BLaER1 treated with 17β-estradiol and CSF1 and Interleukin-3, amounts not matched to agents 10 nM and 100 nM (cell line): ENCODE data around the gene PHF20.

Experiments used
- H3K27ac ChIP-seq, 11 experiments: shearing (Covaris generic); formaldehyde crosslinking; 2 replicates each; pipeline ENCODE4 v1.8.1; 2022
- H3K27me3 ChIP-seq, 11 experiments: shearing (Covaris generic); formaldehyde crosslinking; 2 replicates each; pipeline ENCODE4 v1.8.1; 2022
- H3K36me3 ChIP-seq, 11 experiments: shearing (Covaris generic); formaldehyde crosslinking; 2 replicates each; pipeline ENCODE4 v1.8.1; 2022
- H3K4me1 ChIP-seq, 10 experiments: shearing (Covaris generic); formaldehyde crosslinking; 2 replicates each; pipeline ENCODE4 v1.8.1; 2022
- H3K4me2 ChIP-seq, 11 experiments: shearing (Covaris generic); formaldehyde crosslinking; 2 replicates each; pipeline ENCODE4 v1.8.1; 2022
- H3K4me3 ChIP-seq, 10 experiments: shearing (Covaris generic); formaldehyde crosslinking; 2 replicates each; pipeline ENCODE4 v1.8.1; 2022
- H3K9ac ChIP-seq, 11 experiments: shearing (Covaris generic); formaldehyde crosslinking; 2 replicates each; pipeline ENCODE4 v1.8.1; 2022
- H3K9me3 ChIP-seq, 11 experiments: shearing (Covaris generic); formaldehyde crosslinking; replicated peaks in 1 of 11; 2 replicates each; pipeline ENCODE4 v1.8.1; 2022
- H4K20me1 ChIP-seq, 11 experiments: shearing (Covaris generic); formaldehyde crosslinking; 2 replicates each; pipeline ENCODE4 v1.8.1; 2022
- Cebpa-rat ChIP-seq, 11 experiments: shearing (Covaris generic); IDR thresholded peaks; 2 replicates each; pipeline ENCODE4 v1.8.1; 2022

Gene PHF20

GRCh38 chr20:35730583-35731468 lies 41.0 kb upstream of the PHF20 start:
- H3K27me3 ChIP-seq = no peaks in the 10 kb centered on the region
- H4K20me1 ChIP-seq = peaks cover 100% of the 10 kb centered on the region in 11 experiments
- no peak overlapping the region for H3K9ac ChIP-seq
- no peak overlapping the region for H3K4me2 ChIP-seq
- H3K9me3 ChIP-seq = no peaks in the 10 kb centered on the region
- no peak overlapping the region for H3K27ac ChIP-seq
- H3K36me3 ChIP-seq = peaks cover 100% of the 10 kb centered on the region in 11 experiments
- no peak for TF ChIP-seq Cebpa-rat (IDR thresholded peaks at IDR 0.05)
- no peak overlapping the region for H3K4me3 ChIP-seq
- H3K4me1 ChIP-seq = peaks cover 0 to 32% (median under 1%) of the 10 kb centered on the region in 10 experiments; a peak in 7 of 20 replicates

- Histone ChIP-seq H3K4me2 (no peak overlapping the region), H3K27me3 (no peaks in the 10 kb centered on the region), H3K9me3 (no peaks in the 10 kb centered on the region), H3K36me3 (peaks cover 100% of the 10 kb centered on the region in 11 experiments), H3K4me3 (no peak overlapping the region), H4K20me1 (peaks cover 100% of the 10 kb centered on the region in 11 experiments), H3K4me1 (peaks cover 0 to 38% (median 4%) of the 10 kb centered on the region in 10 experiments; a peak in 9 of 20 replicates), H3K27ac (no peak overlapping the region), H3K9ac (no peak overlapping the region)
- no peak for TF ChIP-seq Cebpa-rat (IDR thresholded peaks at IDR 0.05)
Observed at GRCh38 chr20:35731469-35731788, 40.4 kb upstream of the PHF20 start.

DNA sequence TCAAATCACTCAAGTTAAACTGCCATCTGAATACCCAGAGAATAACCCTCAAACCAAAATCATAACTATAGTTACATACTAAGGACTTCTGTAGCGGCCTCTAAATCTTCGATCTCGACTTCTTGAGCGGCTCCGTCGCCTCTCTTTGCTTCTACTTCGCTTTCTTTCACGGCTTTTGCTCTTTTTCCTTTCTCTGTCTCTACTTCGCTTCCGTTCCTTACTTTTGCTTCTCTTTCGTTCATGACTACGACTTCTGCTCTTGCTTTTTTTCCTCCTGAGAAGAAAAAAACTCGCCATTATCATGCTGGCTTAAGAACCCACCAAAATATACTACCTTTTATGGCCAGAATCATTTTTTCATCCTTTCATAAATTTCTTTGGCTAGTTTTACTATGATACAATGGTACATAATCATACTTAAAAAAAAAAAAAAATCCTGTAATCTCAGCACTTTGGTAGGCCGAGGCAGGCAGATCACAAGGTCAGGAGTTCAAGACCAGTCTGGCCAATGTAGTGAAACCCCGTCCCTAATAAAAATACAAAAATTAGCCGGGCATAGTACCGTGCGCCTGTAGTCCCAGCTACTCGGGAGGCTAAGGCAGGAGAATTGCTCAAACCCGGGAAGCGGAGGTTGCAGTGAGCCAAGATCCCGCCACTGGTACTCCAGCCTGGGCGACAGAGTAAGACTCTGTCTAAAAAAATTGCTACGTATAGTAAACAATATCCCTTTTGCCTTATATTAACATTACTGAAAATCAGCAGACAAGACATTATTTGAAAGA lies 39.8 kb upstream of the PHF20 start:
- H3K27me3 ChIP-seq = no peaks in the 10 kb centered on the region
- H3K27ac ChIP-seq = no peak overlapping the region
- no peaks in the 10 kb centered on the region for H3K9me3 ChIP-seq
- H3K4me2 ChIP-seq = no peak overlapping the region
- H3K36me3 ChIP-seq = peaks cover 100% of the 10 kb centered on the region in 11 experiments
- no peak overlapping the region for H3K9ac ChIP-seq
- no peak for TF ChIP-seq Cebpa-rat (IDR thresholded peaks at IDR 0.05)
- H3K4me1 ChIP-seq = peaks cover 0 to 44% (median 8%) of the 10 kb centered on the region in 10 experiments; a peak in 12 of 20 replicates
- H3K4me3 ChIP-seq = no peak overlapping the region
- H4K20me1 ChIP-seq = peaks cover 100% of the 10 kb centered on the region in 11 experiments

- Histone ChIP-seq H3K4me2 (no peak overlapping the region), H3K27me3 (no peaks in the 10 kb centered on the region), H4K20me1 (peaks cover 100% of the 10 kb centered on the region in 11 experiments), H3K9ac (no peak overlapping the region), H3K9me3 (no peaks in the 10 kb centered on the region), H3K27ac (no peak overlapping the region), H3K4me1 (peaks cover 0 to 49% (median 13%) of the 10 kb centered on the region in 10 experiments; a peak in 12 of 20 replicates), H3K4me3 (no peak overlapping the region), H3K36me3 (peaks cover 100% of the 10 kb centered on the region in 11 experiments)
- TF ChIP-seq Cebpa-rat (IDR thresholded peaks at IDR 0.05) = no peak
Observed at GRCh38 chr20:35732644-35732982, 39.2 kb upstream of the PHF20 start.

DNA sequence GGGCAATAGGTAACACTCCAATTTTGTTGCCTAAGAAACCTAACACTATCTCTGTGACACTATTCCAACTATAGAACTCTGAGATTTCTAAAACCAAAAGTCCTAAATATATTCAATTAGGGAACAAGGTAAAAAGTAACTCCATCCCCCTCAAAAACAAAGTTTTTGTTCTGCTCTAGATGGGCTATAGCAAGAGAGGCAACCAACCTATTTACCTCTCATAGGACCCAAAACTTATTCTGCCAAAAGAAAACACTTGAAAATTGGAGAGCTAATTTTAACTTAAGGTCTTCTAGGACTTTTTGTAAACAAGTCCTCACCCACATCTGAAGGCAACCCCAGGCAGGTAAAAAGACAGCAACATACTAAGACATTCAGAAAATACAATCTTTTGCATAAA lies 37.4 kb upstream of the PHF20 start:
- H3K9me3 ChIP-seq = no peaks in the 10 kb centered on the region
- peaks cover 100% of the 10 kb centered on the region in 11 experiments for H4K20me1 ChIP-seq
- no peak for TF ChIP-seq Cebpa-rat (IDR thresholded peaks at IDR 0.05)
- peak overlapping the region in 3 of 11 experiments; percentile 9 to 38 (median 19); a peak in 4 of 22 replicates for H3K4me2 ChIP-seq
- no peaks in the 10 kb centered on the region for H3K27me3 ChIP-seq
- H3K9ac ChIP-seq = peak overlapping the region in 1 of 11 experiments; percentile 59; a peak in 2 of 22 replicates
- H3K4me1 ChIP-seq = peaks cover 7 to 66% (median 29%) of the 10 kb centered on the region in 10 experiments
- no peak overlapping the region for H3K4me3 ChIP-seq
- H3K27ac ChIP-seq = no peak overlapping the region
- H3K36me3 ChIP-seq = peaks cover 99 to 100% (median 100%) of the 10 kb centered on the region in 11 experiments

DNA sequence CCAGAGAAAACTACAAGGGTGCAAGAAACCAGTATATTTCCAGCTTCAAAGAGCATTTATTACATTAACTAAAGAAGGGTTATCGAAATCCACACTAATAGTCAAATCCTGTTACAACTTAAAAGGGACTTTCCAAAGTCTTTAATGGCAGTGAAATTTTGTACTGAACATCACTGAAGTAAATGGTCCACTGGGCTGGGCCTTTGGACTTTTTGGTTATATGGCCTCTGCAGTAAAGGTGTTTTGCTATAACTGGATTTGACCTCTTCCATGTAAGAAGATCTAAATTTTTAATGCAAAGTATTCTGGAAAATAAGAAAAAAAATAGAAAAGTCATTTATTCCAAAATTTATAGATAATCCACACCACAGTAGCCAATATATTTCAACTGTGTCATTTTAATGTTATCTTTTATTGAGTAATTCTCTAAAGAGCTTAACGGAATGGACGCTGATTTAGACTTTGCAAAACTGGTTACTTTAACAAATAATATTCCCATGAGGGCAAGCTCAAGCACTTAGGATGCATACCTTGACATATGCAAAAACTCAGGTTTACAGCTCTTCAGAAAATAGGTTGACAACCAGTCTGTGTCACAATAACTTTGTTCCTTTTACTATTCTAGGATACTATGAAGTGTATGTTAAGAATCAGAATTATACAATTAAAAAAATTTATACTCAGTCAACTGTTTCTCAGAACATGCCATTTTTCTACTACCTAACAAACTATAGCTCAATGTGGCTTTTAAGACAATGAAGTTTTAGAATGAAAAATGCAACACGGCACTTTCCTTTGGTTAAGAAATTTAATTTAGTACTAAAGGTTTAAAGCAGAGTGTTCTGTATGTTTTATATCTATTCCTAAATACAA lies 36.8 kb upstream of the PHF20 start:
- Histone ChIP-seq H3K9ac (peak overlapping the region in 1 of 11 experiments; percentile 59; a peak in 1 of 22 replicates), H3K27me3 (no peaks in the 10 kb centered on the region), H3K36me3 (peaks cover 99 to 100% (median 100%) of the 10 kb centered on the region in 11 experiments), H4K20me1 (peaks cover 99 to 100% (median 100%) of the 10 kb centered on the region in 11 experiments), H3K27ac (no peak overlapping the region), H3K4me2 (peak overlapping the region in 3 of 11 experiments; percentile 9 to 38 (median 19); a peak in 3 of 22 replicates), H3K4me3 (no peak overlapping the region), H3K9me3 (no peaks in the 10 kb centered on the region), H3K4me1 (peaks cover 14 to 69% (median 32%) of the 10 kb centered on the region in 10 experiments)
- no peak for TF ChIP-seq Cebpa-rat (IDR thresholded peaks at IDR 0.05)

DNA sequence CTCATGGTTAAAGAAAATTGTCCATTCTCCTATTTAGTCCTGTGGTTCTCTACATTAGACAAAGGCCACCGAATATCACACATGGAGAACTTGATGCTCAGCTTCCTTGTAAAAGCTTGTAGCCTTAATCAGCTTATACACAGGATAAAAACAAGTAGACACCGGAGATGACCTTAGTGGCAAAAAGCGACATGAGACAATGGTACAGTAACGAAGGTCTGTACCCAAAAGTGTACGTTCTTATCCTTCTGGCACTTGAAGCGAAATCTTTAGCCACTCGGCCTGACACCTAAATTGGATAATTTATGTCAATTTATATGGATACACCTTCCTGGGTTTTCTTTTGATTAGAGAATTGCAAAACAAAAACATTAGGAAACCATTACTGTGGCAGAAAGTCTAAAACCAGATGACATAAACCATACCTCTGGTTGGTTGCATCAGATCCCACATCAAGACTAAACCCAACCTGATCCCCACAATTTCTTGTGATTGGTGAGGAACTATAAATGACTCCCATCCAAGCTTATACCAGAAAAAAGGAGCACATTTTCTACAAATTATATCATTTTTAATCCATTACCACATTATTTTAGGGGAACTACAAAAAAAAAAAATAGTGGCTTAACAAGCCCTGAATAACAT lies 35.9 kb upstream of the PHF20 start:
- no peaks in the 10 kb centered on the region for H3K9me3 ChIP-seq
- H3K9ac ChIP-seq = peak overlapping the region in 2 of 11 experiments; percentile 6 to 38; a peak in 1 of 22 replicates
- peaks cover 99 to 100% (median 100%) of the 10 kb centered on the region in 11 experiments for H4K20me1 ChIP-seq
- peaks cover 98 to 100% (median 99%) of the 10 kb centered on the region in 11 experiments for H3K36me3 ChIP-seq
- H3K27ac ChIP-seq = no peak overlapping the region
- H3K4me3 ChIP-seq = no peak overlapping the region
- peaks cover 19 to 69% (median 36%) of the 10 kb centered on the region in 10 experiments for H3K4me1 ChIP-seq
- no peak for TF ChIP-seq Cebpa-rat (IDR thresholded peaks at IDR 0.05)
- H3K27me3 ChIP-seq = no peaks in the 10 kb centered on the region
- peak overlapping the region in 6 of 11 experiments; percentile 2 to 98 (median 14); a peak in 6 of 22 replicates for H3K4me2 ChIP-seq

GRCh38 chr20:35737865-35738333 lies 33.9 kb upstream of the PHF20 start:
- no peak overlapping the region for H3K9ac ChIP-seq
- no peak overlapping the region for H3K27ac ChIP-seq
- H4K20me1 ChIP-seq = peaks cover 84 to 86% (median 85%) of the 10 kb centered on the region in 11 experiments
- H3K27me3 ChIP-seq = no peaks in the 10 kb centered on the region
- peaks cover 22 to 62% (median 36%) of the 10 kb centered on the region in 10 experiments for H3K4me1 ChIP-seq
- no peaks in the 10 kb centered on the region for H3K9me3 ChIP-seq
- H3K4me2 ChIP-seq = peak overlapping the region; percentile 32 to 98 (median 83); a peak in 14 of 22 replicates
- H3K4me3 ChIP-seq = peak overlapping the region in 3 of 10 experiments; percentile 28 to 41 (median 38); a peak in 4 of 20 replicates
- peaks cover 79 to 83% (median 81%) of the 10 kb centered on the region in 11 experiments for H3K36me3 ChIP-seq
- no peak for TF ChIP-seq Cebpa-rat (IDR thresholded peaks at IDR 0.05)
